ENCODE results near the gene COX6A2.

DNA sequence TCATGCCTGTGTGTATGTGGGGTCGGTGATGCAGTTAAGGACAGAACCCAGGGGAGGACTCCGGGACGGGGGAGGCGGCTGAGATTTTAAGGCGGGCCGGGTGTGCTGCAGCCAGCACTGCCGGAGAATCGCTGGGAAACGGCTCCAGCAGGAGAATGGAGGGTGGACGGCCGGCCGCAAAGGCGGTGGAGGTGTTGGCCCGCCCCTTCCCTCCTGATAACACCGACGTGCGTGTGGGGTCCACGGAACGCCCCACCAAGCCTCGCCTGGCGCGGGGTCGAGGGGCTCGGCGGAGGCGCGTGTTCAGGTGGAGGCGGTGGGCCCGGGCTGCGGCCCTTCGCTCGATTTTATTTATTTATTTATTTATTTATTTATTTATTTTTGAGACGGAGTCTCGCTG is 13.8 kb upstream of the COX6A2 start:
- no peak for TF ChIP-seq EZH2 (IDR thresholded peaks at IDR 0.05; ENCODE audit: insufficient read depth, poor library complexity, severe bottlenecking)
- TF ChIP-seq EZH2phosphoT487 (IDR thresholded peaks at IDR 0.05; ENCODE audit: insufficient read depth, low read depth): no peak

Data from GM23248 (cell line).